Panc1 (cell line): ENCODE data around the gene GCKR. TPM values are rescaled to one million over a fixed set of nuclear protein-coding genes. Genes with fewer than 3 reads are reported as not detected.

Source experiments
- ATAC-seq: fragments of 200-7000 bp; cut with Tn5 transposase; 2 replicates; pipeline ENCODE4 v1.9.1; 2020; ENCODE audit warnings: mild to moderate bottlenecking, moderate library complexity
- BruUV-seq: library from RNA; stranded (reverse); fragments of 400-500 nt; replicated peaks from 2 replicates; lab custom pipeline; 2021; lab: Mats Ljungman, UMichigan
- CTCF ChIA-PET: fragments of 300-600 bp; sonication (Branson Sonifier 250); formaldehyde crosslinking; loops from one replicate; lab custom pipeline; 2022; ENCODE audit warnings: antibody characterized with exemption; lab: Charles Lee
- POLR2A ChIA-PET: fragments of 300-600 bp; sonication (Branson Sonifier 250); formaldehyde crosslinking; loops from one replicate; lab custom pipeline; 2022; ENCODE audit warnings: antibody characterized with exemption; lab: Charles Lee
- DNase-seq: peaks from one replicate; pipeline ENCODE4 v3.0.0-alpha.2; 2010; ENCODE audit warnings: low read depth, low spot score
- H3K27ac ChIP-seq: 2 replicates; pipeline ENCODE4 v1.5.1; 2011; ENCODE audit warnings: mild to moderate bottlenecking, low read length, inconsistent platforms
- H3K27me3 ChIP-seq: fragments of 200-500 bp; sonication (Bioruptor generic); 2 replicates; pipeline ENCODE4 v1.6.0; 2014; ENCODE audit warnings: low read length, inconsistent platforms; ENCODE audit not compliant: control insufficient read depth, insufficient read depth
- H3K36me3 ChIP-seq: fragments of 200-500 bp; sonication (Bioruptor generic); 2 replicates; pipeline ENCODE4 v1.5.1; 2014; ENCODE audit warnings: inconsistent platforms, mild to moderate bottlenecking, low read length, moderate library complexity; ENCODE audit not compliant: control insufficient read depth, insufficient read depth
- H3K4me1 ChIP-seq: 2 replicates; pipeline ENCODE4 v1.5.1; 2011; ENCODE audit warnings: inconsistent platforms, mild to moderate bottlenecking, low read length, moderate library complexity; ENCODE audit not compliant: control insufficient read depth, insufficient read depth
- H3K4me3 ChIP-seq, 2 experiments: 2 replicates each; pipeline ENCODE4 v1.5.1; 2011 to 2012; ENCODE audit warnings: low read depth in 2 of 2, low read length in 2 of 2, mild to moderate bottlenecking in 2 of 2, inconsistent platforms in 1 of 2, moderate library complexity in 1 of 2
- H3K9me3 ChIP-seq: fragments of 200-500 bp; sonication (Bioruptor generic); 2 replicates; pipeline ENCODE4 v1.5.1; 2014; ENCODE audit warnings: low read depth, mild to moderate bottlenecking, inconsistent platforms, low read length, moderate library complexity; ENCODE audit not compliant: control insufficient read depth, insufficient read depth
- POLR2AphosphoS5 ChIP-seq: IDR thresholded peaks from 2 replicates; pipeline ENCODE4 v1.6.1; 2012; ENCODE audit warnings: mild to moderate bottlenecking, low read depth, low read length, moderate library complexity
- SIN3A ChIP-seq: IDR thresholded peaks from 2 replicates; pipeline ENCODE4 v1.6.1; 2012; ENCODE audit warnings: low read depth, mild to moderate bottlenecking, low read length, moderate library complexity, borderline replicate concordance; ENCODE audit not compliant: insufficient read depth
- TCF7L2 ChIP-seq: IDR thresholded peaks from 2 replicates; pipeline ENCODE4 v1.6.1; 2011; ENCODE audit warnings: mild to moderate bottlenecking, low read depth, low read length, inconsistent platforms
- in situ Hi-C: cut with HindIII; loops from 2 replicates; pipeline ENCODE4 v1.10.0; 2016; ENCODE audit warnings: low sequenced_read_pairs, low pct_unique_long_range_greater_than_20kb
- intact Hi-C: fragments of 100-400 bp; cut with micrococcal nuclease; formaldehyde crosslinking; loops from one replicate; pipeline ENCODE4 v1.10.0; 2022; ENCODE audit not compliant: unreplicated experiment
- total RNA-seq: library from RNA; stranded (reverse); gene quantifications from one replicate; pipeline ENCODE4 v1.2.1, GENCODE V29; 2021; ENCODE audit not compliant: unreplicated experiment
- TF ChIP-seq, protein P1 (sequence below): fragments of 450-650 bp; IDR thresholded peaks from 2 replicates; pipeline ENCODE4 v1.5.1; 2017; ENCODE audit warnings: mild to moderate bottlenecking
- TF ChIP-seq, protein P2 (sequence below), 2 experiments: IDR thresholded peaks; 2 replicates each; pipeline ENCODE4 v1.6.1; 2011 to 2012; ENCODE audit warnings: low read depth in 2 of 2, control low read depth in 1 of 2, low read length in 1 of 2, mild to moderate bottlenecking in 1 of 2, moderate library complexity in 1 of 2; ENCODE audit not compliant: insufficient read depth in 1 of 2

Gene GCKR
- total RNA-seq, 1 experiment from 2014 or later: 0.33 TPM

DNA sequence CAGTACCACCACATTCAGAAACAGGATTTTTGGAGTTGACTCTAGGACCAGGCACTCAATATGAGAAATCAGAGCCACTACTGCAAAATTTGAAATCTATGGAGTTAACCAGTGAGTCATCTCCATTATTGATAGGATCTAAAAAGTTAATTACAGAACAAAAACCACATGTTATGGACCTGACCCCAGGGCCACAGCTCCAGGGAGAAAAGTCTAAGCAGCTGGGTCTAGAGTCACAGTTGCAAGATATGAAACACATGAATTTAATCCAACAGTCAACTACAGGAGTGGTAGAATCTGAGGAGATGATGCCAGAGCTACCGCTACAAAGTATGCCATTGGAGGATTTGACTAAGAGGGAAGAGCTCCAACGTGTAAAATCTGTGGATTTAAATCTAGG lies 72.8 kb downstream of the GCKR start:
- no peak for DNase-seq
- ATAC-seq: no peak
- CTCF ChIA-PET: no interaction called here

DNA sequence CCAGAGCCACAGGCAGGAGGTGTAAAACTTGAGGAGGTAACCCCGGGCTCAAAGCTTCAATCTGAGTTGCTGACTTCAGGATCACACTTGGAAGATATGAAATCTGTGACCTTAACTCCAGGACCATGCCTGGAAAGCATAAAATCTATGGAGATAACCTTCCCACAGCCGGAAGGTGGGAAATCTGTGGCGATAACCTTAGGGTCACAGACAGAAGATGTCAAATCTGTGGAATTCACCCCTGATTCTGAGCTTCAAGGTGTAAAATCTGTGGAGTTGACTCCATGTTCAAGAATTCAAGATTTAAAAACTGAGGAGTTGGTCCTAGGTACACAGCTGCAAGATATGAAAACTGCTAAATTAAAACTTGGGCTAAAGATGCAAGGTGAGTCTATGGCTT lies 74.6 kb downstream of the GCKR start:
- no peaks in the 10 kb centered on the region for H3K36me3 ChIP-seq
- ATAC-seq (no peak), DNase-seq (no peak)
- ChIA-PET POLR2A (no interaction called here), CTCF (no interaction called here)
- intact Hi-C loops (no loop called here), in situ Hi-C loops (no loop called here)
- TF ChIP-seq, protein P1, sequence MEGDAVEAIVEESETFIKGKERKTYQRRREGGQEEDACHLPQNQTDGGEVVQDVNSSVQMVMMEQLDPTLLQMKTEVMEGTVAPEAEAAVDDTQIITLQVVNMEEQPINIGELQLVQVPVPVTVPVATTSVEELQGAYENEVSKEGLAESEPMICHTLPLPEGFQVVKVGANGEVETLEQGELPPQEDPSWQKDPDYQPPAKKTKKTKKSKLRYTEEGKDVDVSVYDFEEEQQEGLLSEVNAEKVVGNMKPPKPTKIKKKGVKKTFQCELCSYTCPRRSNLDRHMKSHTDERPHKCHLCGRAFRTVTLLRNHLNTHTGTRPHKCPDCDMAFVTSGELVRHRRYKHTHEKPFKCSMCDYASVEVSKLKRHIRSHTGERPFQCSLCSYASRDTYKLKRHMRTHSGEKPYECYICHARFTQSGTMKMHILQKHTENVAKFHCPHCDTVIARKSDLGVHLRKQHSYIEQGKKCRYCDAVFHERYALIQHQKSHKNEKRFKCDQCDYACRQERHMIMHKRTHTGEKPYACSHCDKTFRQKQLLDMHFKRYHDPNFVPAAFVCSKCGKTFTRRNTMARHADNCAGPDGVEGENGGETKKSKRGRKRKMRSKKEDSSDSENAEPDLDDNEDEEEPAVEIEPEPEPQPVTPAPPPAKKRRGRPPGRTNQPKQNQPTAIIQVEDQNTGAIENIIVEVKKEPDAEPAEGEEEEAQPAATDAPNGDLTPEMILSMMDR: no peak
- no peak for TF ChIP-seq SIN3A
- TF ChIP-seq POLR2AphosphoS5: no peak
- TF ChIP-seq, protein P2, sequence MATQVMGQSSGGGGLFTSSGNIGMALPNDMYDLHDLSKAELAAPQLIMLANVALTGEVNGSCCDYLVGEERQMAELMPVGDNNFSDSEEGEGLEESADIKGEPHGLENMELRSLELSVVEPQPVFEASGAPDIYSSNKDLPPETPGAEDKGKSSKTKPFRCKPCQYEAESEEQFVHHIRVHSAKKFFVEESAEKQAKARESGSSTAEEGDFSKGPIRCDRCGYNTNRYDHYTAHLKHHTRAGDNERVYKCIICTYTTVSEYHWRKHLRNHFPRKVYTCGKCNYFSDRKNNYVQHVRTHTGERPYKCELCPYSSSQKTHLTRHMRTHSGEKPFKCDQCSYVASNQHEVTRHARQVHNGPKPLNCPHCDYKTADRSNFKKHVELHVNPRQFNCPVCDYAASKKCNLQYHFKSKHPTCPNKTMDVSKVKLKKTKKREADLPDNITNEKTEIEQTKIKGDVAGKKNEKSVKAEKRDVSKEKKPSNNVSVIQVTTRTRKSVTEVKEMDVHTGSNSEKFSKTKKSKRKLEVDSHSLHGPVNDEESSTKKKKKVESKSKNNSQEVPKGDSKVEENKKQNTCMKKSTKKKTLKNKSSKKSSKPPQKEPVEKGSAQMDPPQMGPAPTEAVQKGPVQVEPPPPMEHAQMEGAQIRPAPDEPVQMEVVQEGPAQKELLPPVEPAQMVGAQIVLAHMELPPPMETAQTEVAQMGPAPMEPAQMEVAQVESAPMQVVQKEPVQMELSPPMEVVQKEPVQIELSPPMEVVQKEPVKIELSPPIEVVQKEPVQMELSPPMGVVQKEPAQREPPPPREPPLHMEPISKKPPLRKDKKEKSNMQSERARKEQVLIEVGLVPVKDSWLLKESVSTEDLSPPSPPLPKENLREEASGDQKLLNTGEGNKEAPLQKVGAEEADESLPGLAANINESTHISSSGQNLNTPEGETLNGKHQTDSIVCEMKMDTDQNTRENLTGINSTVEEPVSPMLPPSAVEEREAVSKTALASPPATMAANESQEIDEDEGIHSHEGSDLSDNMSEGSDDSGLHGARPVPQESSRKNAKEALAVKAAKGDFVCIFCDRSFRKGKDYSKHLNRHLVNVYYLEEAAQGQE (IDR thresholded peaks at IDR 0.05; ENCODE audit: insufficient read depth in 1 of 2, low read depth in 2 of 2, low read length in 1 of 2): no peak
- TF ChIP-seq TCF7L2: no peak
- H3K9me3 ChIP-seq: peaks cover 12% of the 10 kb centered on the region; the same call in 1 of the 2 replicates
- no peak overlapping the region for H3K4me3 ChIP-seq
- no TSS peak for BruUV-seq
- no peaks in the 10 kb centered on the region for H3K4me1 ChIP-seq
- H3K27me3 ChIP-seq: peaks cover 6% of the 10 kb centered on the region; the same call in 1 of the 2 replicates
- no peak overlapping the region for H3K27ac ChIP-seq

More for the DNA sequence above, 72.8 kb downstream of the GCKR start:
- no peak overlapping the region for H3K27ac ChIP-seq
- no peaks in the 10 kb centered on the region for H3K36me3 ChIP-seq
- no peaks in the 10 kb centered on the region for H3K4me1 ChIP-seq
- no peak overlapping the region for H3K4me3 ChIP-seq
- in situ Hi-C loops: no loop called here
- POLR2A ChIA-PET: no interaction called here
- no peaks in the 10 kb centered on the region for H3K9me3 ChIP-seq
- peaks cover 13% of the 10 kb centered on the region; the same call in 1 of the 2 replicates for H3K27me3 ChIP-seq
- BruUV-seq: no TSS peak
- intact Hi-C loops: no loop called here
- TF ChIP-seq SIN3A: no peak
- no peak for TF ChIP-seq TCF7L2
- TF ChIP-seq, protein P1: no peak
- TF ChIP-seq, protein P2 (IDR thresholded peaks at IDR 0.05; ENCODE audit: insufficient read depth in 1 of 2, low read depth in 2 of 2, low read length in 1 of 2): no peak
- no peak for TF ChIP-seq POLR2AphosphoS5
